UCSD-AML1 (cell line): Measurements from ENCODE around the gene RNH1.

Source experiments
- DNase-seq: peaks from one replicate; lab custom pipeline; 2025; ENCODE audit not compliant: unreplicated experiment; lab: John Stamatoyannopoulos, UW

RNH1 gene

GRCh38 chr11:537622-538430 lies 30.8 kb upstream of the RNH1 start:
- DNase-seq: no peak

- peak; percentile 89 for DNase-seq
Observed at GRCh38 chr11:536841-537621, 30.0 kb upstream of the RNH1 start, which contains the start of gene LRRC56. LRRC56 (plus strand) TSS chr11:537527; CDS start chr11:540685, 3,158 bp downstream.

GRCh38 chr11:535519-536454 lies 28.7 kb upstream of the RNH1 start, which contains the start of gene HRAS:
HRAS (minus strand) TSS chr11:535576.
- DNase-seq: peak; percentile 97

- DNase-seq: no peak
Observed at GRCh38 chr11:535210-535518, 28.1 kb upstream of the RNH1 start.

- DNase-seq: no peak
Observed at GRCh38 chr11:534396-535209, 27.6 kb upstream of the RNH1 start.

GRCh38 chr11:533586-534395 lies 26.7 kb upstream of the RNH1 start:
- no peak for DNase-seq

- no peak for DNase-seq
Observed at GRCh38 chr11:532986-533585, 26.0 kb upstream of the RNH1 start.

- DNase-seq: no peak
Observed at GRCh38 chr11:532527-532985, 25.5 kb upstream of the RNH1 start.

- no peak for DNase-seq
Observed at GRCh38 chr11:531919-532526, 25.0 kb upstream of the RNH1 start.

- no peak for DNase-seq
Observed at GRCh38 chr11:530960-531831, 24.2 kb upstream of the RNH1 start.

GRCh38 chr11:529728-530411 lies 22.8 kb upstream of the RNH1 start:
- DNase-seq: no peak

GRCh38 chr11:528815-529727 lies 22.0 kb upstream of the RNH1 start:
- DNase-seq: no peak

GRCh38 chr11:528166-528814 lies 21.2 kb upstream of the RNH1 start:
- no peak for DNase-seq

- no peak for DNase-seq
Observed at GRCh38 chr11:526192-526591, 19.1 kb upstream of the RNH1 start.

GRCh38 chr11:521177-521688 lies 14.2 kb upstream of the RNH1 start:
- no peak for DNase-seq
